KMS-11 (cell line): ENCODE measurements around the gene MRAP.

Experiments used
- H2AFZ ChIP-seq: fragments of 200-600 bp; sonication (generic); 2 replicates; pipeline ENCODE4 v1.6.1; 2016; ENCODE audit warnings: antibody characterized with exemption, mixed run types, low read depth
- H3K27ac ChIP-seq: fragments of 200-600 bp; sonication (generic); 2 replicates; pipeline ENCODE4 v1.6.1; 2016; ENCODE audit warnings: mild to moderate bottlenecking, mixed run types
- H3K27me3 ChIP-seq: fragments of 200-600 bp; sonication (generic); 2 replicates; pipeline ENCODE4 v1.6.1; 2017; ENCODE audit warnings: mild to moderate bottlenecking, low read depth, mixed run types, moderate library complexity; ENCODE audit not compliant: insufficient read depth
- H3K36me3 ChIP-seq: fragments of 200-600 bp; sonication (generic); 2 replicates; pipeline ENCODE4 v1.6.1; 2017; ENCODE audit warnings: mild to moderate bottlenecking, mixed run types; ENCODE audit not compliant: insufficient read depth
- H3K4me1 ChIP-seq: fragments of 200-600 bp; sonication (generic); 2 replicates; pipeline ENCODE4 v1.6.1; 2016; ENCODE audit warnings: mild to moderate bottlenecking, low read depth, mixed run types; ENCODE audit not compliant: poor library complexity, severe bottlenecking
- H3K4me2 ChIP-seq: fragments of 200-600 bp; sonication (generic); 2 replicates; pipeline ENCODE4 v1.7.0; 2016; ENCODE audit warnings: mild to moderate bottlenecking, mixed run types
- H3K4me3 ChIP-seq: fragments of 200-600 bp; sonication (generic); IDR thresholded peaks from 2 replicates; pipeline ENCODE4 v1.6.1; 2017; ENCODE audit warnings: low read depth, low read length, mixed read lengths; ENCODE audit not compliant: insufficient read depth
- H3K79me2 ChIP-seq: fragments of 200-600 bp; sonication (generic); 2 replicates; pipeline ENCODE4 v1.6.1; 2016; ENCODE audit warnings: low read depth, mixed run types; ENCODE audit not compliant: insufficient read depth
- H3K9ac ChIP-seq: fragments of 200-600 bp; sonication (generic); 2 replicates; pipeline ENCODE4 v1.6.1; 2016; ENCODE audit warnings: mild to moderate bottlenecking, mixed run types
- H4K20me1 ChIP-seq: fragments of 200-600 bp; sonication (generic); 2 replicates; pipeline ENCODE4 v1.6.1; 2016; ENCODE audit warnings: mild to moderate bottlenecking, mixed run types; ENCODE audit not compliant: insufficient read depth
- TF ChIP-seq, protein P1 (sequence below): fragments of 200-600 bp; sonication (generic); conservative IDR thresholded peaks from 2 replicates; pipeline ENCODE4 v1.6.1; 2017; ENCODE audit warnings: low read depth, mild to moderate bottlenecking, antibody characterized with exemption, low read length, moderate library complexity, mixed read lengths

MRAP gene

DNA sequence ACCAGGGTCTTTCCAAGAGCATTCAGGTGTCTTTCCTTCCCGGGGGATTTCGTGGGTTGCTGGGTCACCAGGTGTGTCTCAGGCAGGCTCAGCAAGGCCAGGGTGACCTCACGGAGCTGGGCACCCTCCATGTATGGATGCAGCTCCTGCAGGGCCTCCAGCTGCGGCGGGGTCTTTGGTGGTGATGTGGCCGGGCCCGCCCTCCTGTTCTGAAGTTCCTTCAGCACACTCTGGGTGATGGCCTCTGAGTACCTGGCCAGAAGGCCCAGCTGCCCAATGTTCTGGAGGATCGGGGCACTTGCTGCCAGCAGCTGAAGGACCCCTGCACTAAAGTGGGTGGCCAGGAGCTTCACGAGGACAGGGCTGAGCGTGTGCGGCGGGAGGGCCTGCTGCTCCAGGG lies 48.7 kb downstream of the MRAP start:
- Histone ChIP-seq H3K4me2 (no peak overlapping the region), H3K36me3 (peaks cover 69% of the 10 kb centered on the region), H4K20me1 (no peaks in the 10 kb centered on the region), H2AFZ (no peak overlapping the region), H3K9ac (no peak overlapping the region), H3K27ac (no peak overlapping the region), H3K4me1 (no peaks in the 10 kb centered on the region), H3K4me3 (no peak overlapping the region), H3K79me2 (no peaks in the 10 kb centered on the region; the same call in 1 of the 2 replicates), H3K27me3 (no peaks in the 10 kb centered on the region)
- TF ChIP-seq, protein P1, sequence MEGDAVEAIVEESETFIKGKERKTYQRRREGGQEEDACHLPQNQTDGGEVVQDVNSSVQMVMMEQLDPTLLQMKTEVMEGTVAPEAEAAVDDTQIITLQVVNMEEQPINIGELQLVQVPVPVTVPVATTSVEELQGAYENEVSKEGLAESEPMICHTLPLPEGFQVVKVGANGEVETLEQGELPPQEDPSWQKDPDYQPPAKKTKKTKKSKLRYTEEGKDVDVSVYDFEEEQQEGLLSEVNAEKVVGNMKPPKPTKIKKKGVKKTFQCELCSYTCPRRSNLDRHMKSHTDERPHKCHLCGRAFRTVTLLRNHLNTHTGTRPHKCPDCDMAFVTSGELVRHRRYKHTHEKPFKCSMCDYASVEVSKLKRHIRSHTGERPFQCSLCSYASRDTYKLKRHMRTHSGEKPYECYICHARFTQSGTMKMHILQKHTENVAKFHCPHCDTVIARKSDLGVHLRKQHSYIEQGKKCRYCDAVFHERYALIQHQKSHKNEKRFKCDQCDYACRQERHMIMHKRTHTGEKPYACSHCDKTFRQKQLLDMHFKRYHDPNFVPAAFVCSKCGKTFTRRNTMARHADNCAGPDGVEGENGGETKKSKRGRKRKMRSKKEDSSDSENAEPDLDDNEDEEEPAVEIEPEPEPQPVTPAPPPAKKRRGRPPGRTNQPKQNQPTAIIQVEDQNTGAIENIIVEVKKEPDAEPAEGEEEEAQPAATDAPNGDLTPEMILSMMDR = no peak

DNA sequence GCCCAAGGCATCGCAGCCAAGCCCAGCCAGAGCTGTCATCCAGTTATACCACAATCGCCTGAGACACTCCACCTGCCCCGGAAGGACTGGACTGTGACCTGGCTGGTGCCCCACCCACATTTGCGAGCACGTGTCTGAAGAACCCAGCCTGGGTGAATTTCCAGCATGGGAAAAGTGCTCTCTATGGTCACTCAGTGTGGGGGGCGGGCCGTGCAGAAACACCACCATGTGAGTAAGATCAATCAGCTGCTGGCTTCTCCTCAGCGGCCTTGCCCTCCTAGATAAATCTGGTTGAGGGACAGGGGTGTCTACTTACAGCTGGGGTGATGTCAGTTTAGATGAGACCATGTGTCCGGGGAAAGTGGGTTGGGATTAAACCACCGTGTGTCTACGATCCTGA lies 49.3 kb downstream of the MRAP start:
- Histone ChIP-seq H3K9ac (no peak overlapping the region), H2AFZ (no peak overlapping the region), H3K79me2 (no peaks in the 10 kb centered on the region; the same call in 1 of the 2 replicates), H3K27me3 (no peaks in the 10 kb centered on the region), H3K4me1 (no peaks in the 10 kb centered on the region), H3K36me3 (peaks cover 66% of the 10 kb centered on the region), H3K4me3 (no peak overlapping the region), H3K4me2 (no peak overlapping the region), H3K27ac (no peak overlapping the region), H4K20me1 (no peaks in the 10 kb centered on the region)
- TF ChIP-seq, protein P1 = no peak

DNA sequence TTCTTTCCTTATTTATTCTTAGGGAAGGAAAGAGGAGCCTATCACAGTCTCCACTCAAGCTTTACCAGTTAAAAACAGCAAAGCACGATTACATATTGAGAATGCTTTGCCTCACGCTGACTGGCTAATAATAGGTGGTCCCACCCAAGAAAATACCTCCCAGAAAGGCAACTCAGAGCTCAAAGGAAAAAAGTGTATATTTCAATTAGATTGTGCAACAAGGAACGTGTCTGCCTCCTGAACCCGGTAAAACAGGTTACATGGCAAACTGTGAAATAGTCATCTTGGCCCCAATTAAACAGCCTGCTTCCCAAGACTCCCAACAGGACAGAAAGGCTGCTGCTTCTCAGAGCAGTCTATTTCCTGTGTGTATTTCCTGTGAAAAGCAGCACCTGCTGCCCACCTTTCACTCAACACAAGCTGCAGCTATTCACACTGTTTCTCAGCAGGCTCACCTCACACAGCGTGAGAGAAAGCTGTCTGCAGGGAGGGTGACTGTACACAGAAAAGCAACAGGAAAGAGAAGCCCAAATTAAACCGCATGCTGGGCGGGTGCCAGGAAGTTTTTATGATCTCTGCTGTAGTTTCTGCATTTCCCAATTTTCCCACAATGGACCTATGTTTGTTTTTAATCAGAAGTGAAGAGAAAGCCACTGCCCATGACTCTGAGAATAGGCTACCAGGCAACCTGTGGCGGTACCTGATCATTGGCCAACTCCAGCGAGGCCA lies 50.1 kb downstream of the MRAP start:
- Histone ChIP-seq H3K27ac (no peak overlapping the region), H3K79me2 (no peaks in the 10 kb centered on the region; the same call in 1 of the 2 replicates), H3K36me3 (peaks cover 71% of the 10 kb centered on the region; the same call in 1 of the 2 replicates), H4K20me1 (no peaks in the 10 kb centered on the region), H3K4me3 (no peak overlapping the region), H3K4me1 (no peaks in the 10 kb centered on the region), H3K4me2 (no peak overlapping the region), H3K27me3 (no peaks in the 10 kb centered on the region), H2AFZ (no peak overlapping the region), H3K9ac (no peak overlapping the region)
- TF ChIP-seq, protein P1 = no peak

DNA sequence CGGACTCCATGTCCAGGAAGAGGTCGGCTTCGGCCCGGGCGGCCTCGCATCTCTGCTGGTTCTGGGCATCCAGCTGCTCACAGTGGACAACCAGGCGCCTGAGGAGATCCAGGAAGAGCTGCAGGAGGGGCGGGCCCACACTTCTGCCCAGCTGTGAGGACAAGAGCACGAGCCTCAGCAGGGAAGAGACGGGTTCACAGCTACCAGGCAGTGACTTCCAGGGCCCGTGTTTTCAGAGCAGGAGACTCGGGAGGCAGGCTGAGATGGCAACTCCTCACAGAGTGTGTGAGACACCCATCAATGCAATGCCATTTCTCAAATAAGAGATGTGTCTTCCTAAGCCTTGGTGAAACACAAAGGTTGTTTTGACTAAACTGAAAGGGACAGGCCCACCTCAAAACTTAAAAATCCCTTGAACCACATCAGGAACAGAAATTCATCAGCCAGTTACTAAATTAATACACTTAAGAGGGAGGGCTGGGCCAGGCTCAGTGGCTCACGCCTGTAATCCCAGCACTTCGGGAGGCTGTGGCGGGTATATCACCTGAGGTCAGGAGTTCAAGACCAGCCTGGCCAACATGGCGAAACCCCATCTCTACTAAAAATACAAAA lies 50.8 kb downstream of the MRAP start:
- TF ChIP-seq, protein P1 = no peak
- peaks cover 71% of the 10 kb centered on the region; the same call in 1 of the 2 replicates for H3K36me3 ChIP-seq
- no peak overlapping the region for H3K4me2 ChIP-seq
- H4K20me1 ChIP-seq = no peaks in the 10 kb centered on the region
- H3K79me2 ChIP-seq = no peaks in the 10 kb centered on the region
- H3K9ac ChIP-seq = no peak overlapping the region
- no peak overlapping the region for H3K27ac ChIP-seq
- no peak overlapping the region for H2AFZ ChIP-seq
- H3K4me1 ChIP-seq = no peaks in the 10 kb centered on the region
- H3K27me3 ChIP-seq = no peaks in the 10 kb centered on the region
- no peak overlapping the region for H3K4me3 ChIP-seq
